Smooth muscle cell (in vitro differentiated cells): ENCODE measurements around the gene STMN3. TPM values are rescaled to one million over a fixed set of nuclear protein-coding genes. Genes with fewer than 3 reads are reported as not detected.

Experiments used
- DNase-seq: peaks from one replicate; lab custom pipeline; 2025; ENCODE audit not compliant: unreplicated experiment; lab: John Stamatoyannopoulos, UW
- H2AFZ ChIP-seq: fragments of 200-600 bp; sonication (generic); 2 replicates; pipeline ENCODE4 v1.6.0; 2016; ENCODE audit warnings: antibody characterized with exemption, low read depth, mild to moderate bottlenecking
- H3F3A ChIP-seq: fragments of 200-600 bp; sonication (generic); 2 replicates; pipeline ENCODE4 v1.6.0; 2017; ENCODE audit warnings: antibody characterized with exemption, low read depth
- H3K27ac ChIP-seq: fragments of 200-600 bp; sonication (generic); 2 replicates; pipeline ENCODE4 v1.5.1; 2016; ENCODE audit warnings: low read depth, mild to moderate bottlenecking
- H3K27me3 ChIP-seq: fragments of 200-600 bp; sonication (generic); 2 replicates; pipeline ENCODE4 v1.6.1; 2016; ENCODE audit warnings: low read depth, mild to moderate bottlenecking
- H3K36me3 ChIP-seq: fragments of 200-600 bp; sonication (generic); 2 replicates; pipeline ENCODE4 v1.5.1; 2016; ENCODE audit warnings: low read depth
- H3K4me1 ChIP-seq: fragments of 200-600 bp; sonication (generic); 2 replicates; pipeline ENCODE4 v1.5.1; 2016; ENCODE audit warnings: low read depth
- H3K4me2 ChIP-seq: fragments of 200-600 bp; sonication (generic); 2 replicates; pipeline ENCODE4 v1.6.0; 2016; ENCODE audit warnings: mild to moderate bottlenecking
- H3K4me3 ChIP-seq: fragments of 200-600 bp; sonication (generic); 2 replicates; pipeline ENCODE4 v1.5.1; 2016; ENCODE audit warnings: mild to moderate bottlenecking
- H3K79me2 ChIP-seq: fragments of 200-600 bp; sonication (generic); 2 replicates; pipeline ENCODE4 v1.6.0; 2016; ENCODE audit warnings: low read depth, mild to moderate bottlenecking
- H3K9ac ChIP-seq: fragments of 200-600 bp; sonication (generic); 2 replicates; pipeline ENCODE4 v1.6.0; 2016; ENCODE audit warnings: low read depth
- H3K9me3 ChIP-seq: fragments of 200-600 bp; sonication (generic); replicated peaks from 2 replicates; pipeline ENCODE4 v1.5.1; 2016; ENCODE audit warnings: low read depth
- H4K20me1 ChIP-seq: fragments of 200-600 bp; sonication (generic); 2 replicates; pipeline ENCODE4 v1.6.0; 2016; ENCODE audit warnings: low read depth
- WGBS: methylation state at CpG from one replicate; pipeline ENCODE4 v1.1.7; 2016; ENCODE audit warnings: low lambda C conversion rate; 5-methylcytosine and 5-hydroxymethylcytosine counted together
- polyA plus RNA-seq: library from polyadenylated mRNA; unstranded; fragments of >200 nt; fragmentation: Nextera tagmentation; extraction: Ambion mirVana; gene quantifications from 2 replicates; pipeline ENCODE4 v1.2.1, GENCODE V29; 2016
- small RNA-seq: library from RNA; depleted of rRNA; stranded (forward); fragments of <200 nt; gene quantifications from one replicate; pipeline ENCODE3, GENCODE V24; 2014
- total RNA-seq: library from RNA; depleted of rRNA; stranded (reverse); fragments of >200 nt; gene quantifications from 2 replicates; pipeline ENCODE4 v1.2.3, GENCODE V29; 2014
- TF ChIP-seq, protein P1 (sequence below): fragments of 200-600 bp; sonication (generic); IDR thresholded peaks from 2 replicates; pipeline ENCODE4 v1.5.1; 2017; ENCODE audit warnings: borderline replicate concordance, mild to moderate bottlenecking, antibody characterized with exemption; ENCODE audit not compliant: insufficient read depth, poor library complexity, severe bottlenecking

STMN3 gene
- total and polyA plus RNA-seq, 2 experiments from 2014 or later, result 4.8 to 10.8 TPM

GRCh38 chr20:63591786-63592355, 61.4 kb downstream of the STMN3 start:
- Histone ChIP-seq H3K36me3 (no peaks in the 10 kb centered on the region), H3K27ac (no peak overlapping the region), H3K4me2 (no peak overlapping the region), H3K9me3 (no peaks in the 10 kb centered on the region), H4K20me1 (no peaks in the 10 kb centered on the region), H3F3A (no peaks in the 10 kb centered on the region), H3K27me3 (no peaks in the 10 kb centered on the region), H3K4me1 (no peaks in the 10 kb centered on the region), H3K4me3 (no peak overlapping the region), H2AFZ (no peak overlapping the region), H3K79me2 (no peaks in the 10 kb centered on the region), H3K9ac (no peak overlapping the region)
- DNase-seq, result no peak
- TF ChIP-seq, protein P1, sequence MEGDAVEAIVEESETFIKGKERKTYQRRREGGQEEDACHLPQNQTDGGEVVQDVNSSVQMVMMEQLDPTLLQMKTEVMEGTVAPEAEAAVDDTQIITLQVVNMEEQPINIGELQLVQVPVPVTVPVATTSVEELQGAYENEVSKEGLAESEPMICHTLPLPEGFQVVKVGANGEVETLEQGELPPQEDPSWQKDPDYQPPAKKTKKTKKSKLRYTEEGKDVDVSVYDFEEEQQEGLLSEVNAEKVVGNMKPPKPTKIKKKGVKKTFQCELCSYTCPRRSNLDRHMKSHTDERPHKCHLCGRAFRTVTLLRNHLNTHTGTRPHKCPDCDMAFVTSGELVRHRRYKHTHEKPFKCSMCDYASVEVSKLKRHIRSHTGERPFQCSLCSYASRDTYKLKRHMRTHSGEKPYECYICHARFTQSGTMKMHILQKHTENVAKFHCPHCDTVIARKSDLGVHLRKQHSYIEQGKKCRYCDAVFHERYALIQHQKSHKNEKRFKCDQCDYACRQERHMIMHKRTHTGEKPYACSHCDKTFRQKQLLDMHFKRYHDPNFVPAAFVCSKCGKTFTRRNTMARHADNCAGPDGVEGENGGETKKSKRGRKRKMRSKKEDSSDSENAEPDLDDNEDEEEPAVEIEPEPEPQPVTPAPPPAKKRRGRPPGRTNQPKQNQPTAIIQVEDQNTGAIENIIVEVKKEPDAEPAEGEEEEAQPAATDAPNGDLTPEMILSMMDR, result no peak
- 98% methylated on average over 27 of the region's 28 CpGs for WGBS

- Histone ChIP-seq H3K36me3 (no peaks in the 10 kb centered on the region), H3K4me2 (no peak overlapping the region), H3K27ac (no peak overlapping the region), H3K4me1 (no peaks in the 10 kb centered on the region), H3K27me3 (no peaks in the 10 kb centered on the region), H2AFZ (no peak overlapping the region), H4K20me1 (no peaks in the 10 kb centered on the region), H3K9ac (no peak overlapping the region), H3K4me3 (no peak overlapping the region), H3K79me2 (no peaks in the 10 kb centered on the region), H3F3A (no peaks in the 10 kb centered on the region), H3K9me3 (no peaks in the 10 kb centered on the region)
- DNase-seq, result no peak
- TF ChIP-seq, protein P1, result no peak
- WGBS, result 93% methylated on average over 4 of the region's 4 CpGs
Observed at GRCh38 chr20:63591147-63591533, 62.1 kb downstream of the STMN3 start.

DNA sequence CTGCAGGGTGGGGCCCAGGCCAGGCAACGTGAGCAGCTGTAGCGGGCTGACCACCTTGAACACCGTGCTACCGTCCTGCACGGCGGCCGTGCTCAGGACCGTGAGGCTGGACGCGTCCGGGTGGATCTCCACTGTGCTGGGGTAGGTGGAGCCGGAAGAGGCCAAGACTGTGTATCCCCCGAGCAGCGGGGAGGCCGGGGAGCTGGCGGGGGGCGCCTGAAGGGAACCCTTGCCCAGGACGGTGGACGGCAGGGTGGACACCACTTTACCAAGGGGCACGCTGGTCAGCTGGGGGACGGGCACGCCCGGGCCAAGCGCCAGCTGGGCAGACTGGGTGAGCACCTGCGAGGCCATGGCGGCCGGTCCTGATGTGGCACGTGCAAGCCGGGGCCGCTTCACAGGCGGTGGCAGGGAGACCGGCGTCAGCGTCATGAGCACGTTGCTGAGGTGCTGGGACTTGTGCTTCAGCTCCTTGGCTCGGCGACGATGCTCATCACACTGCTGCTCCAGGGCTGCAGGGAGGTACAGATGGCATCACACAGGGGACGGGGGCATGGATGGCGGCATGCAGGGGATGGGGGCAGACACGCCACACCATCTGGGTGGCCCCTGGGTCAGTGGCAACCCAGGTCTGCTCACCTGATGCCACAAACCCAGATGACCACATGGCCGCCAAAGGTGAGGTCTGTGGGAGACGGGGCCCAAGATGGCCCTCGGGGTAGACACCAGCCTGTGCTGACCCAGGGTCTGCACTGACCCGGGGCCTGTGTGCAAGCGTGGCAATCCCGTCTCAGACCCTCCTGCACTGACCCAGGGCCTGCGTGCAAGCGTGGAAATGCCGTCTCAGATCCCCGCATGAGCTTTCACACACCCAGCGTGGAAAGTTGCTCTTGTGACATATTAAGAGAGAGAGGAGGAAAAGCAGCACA, 62.7 kb downstream of the STMN3 start:
- Histone ChIP-seq H3K79me2 (no peaks in the 10 kb centered on the region), H3K4me3 (no peak overlapping the region), H3K36me3 (no peaks in the 10 kb centered on the region), H3K9ac (no peak overlapping the region), H2AFZ (no peak overlapping the region), H4K20me1 (no peaks in the 10 kb centered on the region), H3K27ac (no peak overlapping the region), H3K4me2 (no peak overlapping the region), H3K27me3 (no peaks in the 10 kb centered on the region), H3K4me1 (no peaks in the 10 kb centered on the region), H3F3A (no peaks in the 10 kb centered on the region), H3K9me3 (no peaks in the 10 kb centered on the region)
- WGBS, result 93% methylated on average over 34 of the region's 52 CpGs
- TF ChIP-seq, protein P1, result no peak
- no peak for DNase-seq

Small RNAs within 50 kb of the gene (small RNA-seq; reads per million reads assigned to genes)
- not detected for gene TNFRSF6B

Other genes with a start within 250 kb of the STMN3 start
- gene KCNQ2, start 180.8 kb downstream of the STMN3 start, total RNA-seq, result 1.5 and 5.1 TPM in 2 replicates
- 1.8 and 5.7 TPM in 2 replicates for gene KCNQ2, start 180.8 kb downstream of the STMN3 start, polyA plus RNA-seq
- gene EEF1A2, start 154.3 kb downstream of the STMN3 start, total RNA-seq, result 1.8 and 5.1 TPM in 2 replicates
- gene EEF1A2, start 154.3 kb downstream of the STMN3 start, polyA plus RNA-seq, result 2.1 and 7.7 TPM in 2 replicates
- gene PPDPF, start 132.7 kb downstream of the STMN3 start, total RNA-seq, result 97.7 and 118 TPM in 2 replicates
- 365 and 418 TPM in 2 replicates for gene PPDPF, start 132.7 kb downstream of the STMN3 start, polyA plus RNA-seq
- gene PTK6, start 116.0 kb downstream of the STMN3 start, total RNA-seq, result 0.09 TPM in 1 of 2 replicates, not detected in the other
- gene PTK6, start 116.0 kb downstream of the STMN3 start, polyA plus RNA-seq, result 0.05 and 0.15 TPM in 2 replicates
- not detected in 2 replicates for gene SRMS, start 105.7 kb downstream of the STMN3 start, total RNA-seq
- 0.19 TPM in 1 of 2 replicates, not detected in the other for gene SRMS, start 105.7 kb downstream of the STMN3 start, polyA plus RNA-seq
- gene FNDC11, start 99.3 kb downstream of the STMN3 start, total RNA-seq, result 0.72 and 2.5 TPM in 2 replicates
- gene FNDC11, start 99.3 kb downstream of the STMN3 start, polyA plus RNA-seq, result 2.2 and 3.6 TPM in 2 replicates
- 9.8 and 13.8 TPM in 2 replicates for gene HELZ2, start 79.2 kb downstream of the STMN3 start, total RNA-seq
- 3.0 and 4.3 TPM in 2 replicates for gene HELZ2, start 79.2 kb downstream of the STMN3 start, polyA plus RNA-seq
- gene GMEB2, start 26.3 kb downstream of the STMN3 start, total RNA-seq, result 8.9 and 9.7 TPM in 2 replicates
- 11.3 and 14.4 TPM in 2 replicates for gene GMEB2, start 26.3 kb downstream of the STMN3 start, polyA plus RNA-seq
- 14.2 and 33.0 TPM in 2 replicates for gene RTEL1, start 4.9 kb upstream of the STMN3 start, total RNA-seq
- gene RTEL1, start 4.9 kb upstream of the STMN3 start, polyA plus RNA-seq, result 10.4 and 12.2 TPM in 2 replicates
- 9.2 and 13.1 TPM in 2 replicates for gene TNFRSF6B, start 43.2 kb upstream of the STMN3 start, total RNA-seq
- gene TNFRSF6B, start 43.2 kb upstream of the STMN3 start, polyA plus RNA-seq, result 13.1 and 17.1 TPM in 2 replicates
- 11.8 and 27.4 TPM in 2 replicates for gene ARFRP1, start 54.6 kb upstream of the STMN3 start, total RNA-seq
- 42.3 and 51.9 TPM in 2 replicates for gene ARFRP1, start 54.6 kb upstream of the STMN3 start, polyA plus RNA-seq
- gene ZGPAT, start 54.6 kb upstream of the STMN3 start, total RNA-seq, result 8.3 and 13.8 TPM in 2 replicates
- gene ZGPAT, start 54.6 kb upstream of the STMN3 start, polyA plus RNA-seq, result 32.3 and 36.2 TPM in 2 replicates
- gene LIME1, start 83.2 kb upstream of the STMN3 start, total RNA-seq, result 2.9 and 7.2 TPM in 2 replicates
- gene LIME1, start 83.2 kb upstream of the STMN3 start, polyA plus RNA-seq, result 6.0 and 6.9 TPM in 2 replicates
- 24.4 and 43.7 TPM in 2 replicates for gene SLC2A4RG, start 86.4 kb upstream of the STMN3 start, total RNA-seq
- 45.6 and 58.4 TPM in 2 replicates for gene SLC2A4RG, start 86.4 kb upstream of the STMN3 start, polyA plus RNA-seq
- 2.7 and 4.5 TPM in 2 replicates for gene ZBTB46, start 177.8 kb upstream of the STMN3 start, total RNA-seq
- 2.3 and 4.0 TPM in 2 replicates for gene ZBTB46, start 177.8 kb upstream of the STMN3 start, polyA plus RNA-seq
- not detected in 2 replicates for gene ABHD16B, start 208.1 kb upstream of the STMN3 start, total RNA-seq
- 0.31 TPM in 1 of 2 replicates, not detected in the other for gene ABHD16B, start 208.1 kb upstream of the STMN3 start, polyA plus RNA-seq
- 74.0 and 74.4 TPM in 2 replicates for gene TPD52L2, start 211.8 kb upstream of the STMN3 start, total RNA-seq
- gene TPD52L2, start 211.8 kb upstream of the STMN3 start, polyA plus RNA-seq, result 93.8 and 94.8 TPM in 2 replicates
- 21.1 and 24.5 TPM in 2 replicates for gene DNAJC5, start 241.7 kb upstream of the STMN3 start, total RNA-seq
- gene DNAJC5, start 241.7 kb upstream of the STMN3 start, polyA plus RNA-seq, result 8.7 TPM in 2 replicates